Upper lobe of left lung (tissue), 4 donors: Measurements from ENCODE around the gene GTPBP3.

Experiments
- CTCF ChIP-seq, 6 experiments: fragments of 450-650 bp in 4 of 6; fragments of 200-600 bp in 2 of 6; sonication (generic) in 2 of 6; IDR thresholded peaks; one replicate each; pipeline ENCODE4 v1.5.1; 2016 to 2019; ENCODE audit warnings: antibody characterized with exemption in 6 of 6
- EP300 ChIP-seq, 4 donors: sonication (generic); formaldehyde crosslinking; IDR thresholded peaks; one replicate each; pipeline ENCODE4 v1.5.1; 2017; ENCODE audit warnings: antibody characterized with exemption in 4 of 4, control low read depth in 2 of 4
- POLR2A ChIP-seq, 4 donors: fragments of 450-650 bp; IDR thresholded peaks; one replicate each; pipeline ENCODE4 v1.5.1; 2016 to 2017; ENCODE audit warnings: antibody characterized with exemption in 4 of 4, mild to moderate bottlenecking in 2 of 4
- POLR2AphosphoS5 ChIP-seq, 2 donors: sonication (generic); formaldehyde crosslinking; IDR thresholded peaks; one replicate each; pipeline ENCODE4 v1.5.1; 2017; ENCODE audit warnings: antibody characterized with exemption in 2 of 2

DNA sequence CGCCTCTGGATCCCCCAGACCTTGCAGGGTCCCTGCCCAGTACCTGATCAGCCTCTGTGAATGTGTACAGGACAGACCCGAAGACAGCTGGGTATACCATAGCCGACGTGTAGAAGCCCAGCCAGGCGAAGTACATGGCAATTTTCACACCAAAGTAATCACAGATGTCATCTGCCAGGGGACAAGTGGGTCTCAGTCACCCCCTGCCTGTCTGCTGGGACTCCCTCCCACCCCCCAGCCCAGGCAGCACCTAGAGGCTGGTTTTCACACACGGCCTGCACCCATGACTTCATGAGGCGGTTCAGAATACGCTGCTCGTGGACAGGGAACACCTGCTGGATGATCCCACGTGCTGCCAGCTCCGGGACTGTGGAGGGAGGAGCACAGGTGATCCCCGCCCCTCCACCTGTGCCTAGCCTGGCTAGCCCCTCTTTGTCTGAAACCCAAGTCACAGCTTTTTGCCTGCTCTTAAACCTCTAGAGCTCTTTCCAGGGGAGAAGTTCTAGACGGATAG, 6.3 kb upstream of the GTPBP3 start:
- TF ChIP-seq POLR2A (IDR thresholded peaks at IDR 0.05) = no peak
- no peak for TF ChIP-seq CTCF (IDR thresholded peaks at IDR 0.05)
- no peak for TF ChIP-seq EP300 (IDR thresholded peaks at IDR 0.05)
- no peak for TF ChIP-seq POLR2AphosphoS5 (IDR thresholded peaks at IDR 0.05)
